ENCODE data around the gene RERE.

GRCh38 chr1:8396786-8397406 lies 420.5 kb downstream of the RERE start:
- no peak for TF ChIP-seq POLR2A (IDR thresholded peaks at IDR 0.05)
- TF ChIP-seq, protein P1, sequence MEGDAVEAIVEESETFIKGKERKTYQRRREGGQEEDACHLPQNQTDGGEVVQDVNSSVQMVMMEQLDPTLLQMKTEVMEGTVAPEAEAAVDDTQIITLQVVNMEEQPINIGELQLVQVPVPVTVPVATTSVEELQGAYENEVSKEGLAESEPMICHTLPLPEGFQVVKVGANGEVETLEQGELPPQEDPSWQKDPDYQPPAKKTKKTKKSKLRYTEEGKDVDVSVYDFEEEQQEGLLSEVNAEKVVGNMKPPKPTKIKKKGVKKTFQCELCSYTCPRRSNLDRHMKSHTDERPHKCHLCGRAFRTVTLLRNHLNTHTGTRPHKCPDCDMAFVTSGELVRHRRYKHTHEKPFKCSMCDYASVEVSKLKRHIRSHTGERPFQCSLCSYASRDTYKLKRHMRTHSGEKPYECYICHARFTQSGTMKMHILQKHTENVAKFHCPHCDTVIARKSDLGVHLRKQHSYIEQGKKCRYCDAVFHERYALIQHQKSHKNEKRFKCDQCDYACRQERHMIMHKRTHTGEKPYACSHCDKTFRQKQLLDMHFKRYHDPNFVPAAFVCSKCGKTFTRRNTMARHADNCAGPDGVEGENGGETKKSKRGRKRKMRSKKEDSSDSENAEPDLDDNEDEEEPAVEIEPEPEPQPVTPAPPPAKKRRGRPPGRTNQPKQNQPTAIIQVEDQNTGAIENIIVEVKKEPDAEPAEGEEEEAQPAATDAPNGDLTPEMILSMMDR (IDR thresholded peaks at IDR 0.05): no peak
